IPS-15b (cell line): ENCODE measurements around the gene NCAPG2.
A peak's percentile ranks its signal among the peaks of the same experiment; 100 is the strongest.
"Not testable (repeated sequence)": the region's sequence is repeated elsewhere in the genome, so short reads cannot be mapped to it uniquely, and the experiment has no call there.

Experiments
- H3K27me3 ChIP-seq: one replicate; pipeline ENCODE4 v1.6.1; 2013; ENCODE audit warnings: low read length; ENCODE audit not compliant: control insufficient read depth, insufficient read depth
- H3K36me3 ChIP-seq: one replicate; pipeline ENCODE4 v1.6.1; 2013; ENCODE audit warnings: low read length; ENCODE audit not compliant: control insufficient read depth, insufficient read depth
- H3K4me1 ChIP-seq: one replicate; pipeline ENCODE4 v1.6.1; 2013; ENCODE audit warnings: mild to moderate bottlenecking, low read length; ENCODE audit not compliant: control insufficient read depth, insufficient read depth
- H3K4me3 ChIP-seq: one replicate; pipeline ENCODE4 v1.5.1; 2013; ENCODE audit warnings: low read depth, low read length
- H3K9ac ChIP-seq: one replicate; pipeline ENCODE4 v1.6.1; 2013; ENCODE audit warnings: low read depth, mild to moderate bottlenecking, low read length
- H3K9me3 ChIP-seq: one replicate; pipeline ENCODE4 v1.6.1; 2013; ENCODE audit warnings: mild to moderate bottlenecking, low read length; ENCODE audit not compliant: control insufficient read depth, insufficient read depth

NCAPG2 gene

GRCh38 chr7:158638001-158638400 lies 66.6 kb downstream of the NCAPG2 start:
- Histone ChIP-seq H3K4me3 (no peak overlapping the region), H3K9ac (no peak overlapping the region), H3K27me3 (no peaks in the 10 kb centered on the region), H3K9me3 (no peaks in the 10 kb centered on the region), H3K4me1 (no peaks in the 10 kb centered on the region), H3K36me3 (peaks cover 18% of the 10 kb centered on the region)

DNA sequence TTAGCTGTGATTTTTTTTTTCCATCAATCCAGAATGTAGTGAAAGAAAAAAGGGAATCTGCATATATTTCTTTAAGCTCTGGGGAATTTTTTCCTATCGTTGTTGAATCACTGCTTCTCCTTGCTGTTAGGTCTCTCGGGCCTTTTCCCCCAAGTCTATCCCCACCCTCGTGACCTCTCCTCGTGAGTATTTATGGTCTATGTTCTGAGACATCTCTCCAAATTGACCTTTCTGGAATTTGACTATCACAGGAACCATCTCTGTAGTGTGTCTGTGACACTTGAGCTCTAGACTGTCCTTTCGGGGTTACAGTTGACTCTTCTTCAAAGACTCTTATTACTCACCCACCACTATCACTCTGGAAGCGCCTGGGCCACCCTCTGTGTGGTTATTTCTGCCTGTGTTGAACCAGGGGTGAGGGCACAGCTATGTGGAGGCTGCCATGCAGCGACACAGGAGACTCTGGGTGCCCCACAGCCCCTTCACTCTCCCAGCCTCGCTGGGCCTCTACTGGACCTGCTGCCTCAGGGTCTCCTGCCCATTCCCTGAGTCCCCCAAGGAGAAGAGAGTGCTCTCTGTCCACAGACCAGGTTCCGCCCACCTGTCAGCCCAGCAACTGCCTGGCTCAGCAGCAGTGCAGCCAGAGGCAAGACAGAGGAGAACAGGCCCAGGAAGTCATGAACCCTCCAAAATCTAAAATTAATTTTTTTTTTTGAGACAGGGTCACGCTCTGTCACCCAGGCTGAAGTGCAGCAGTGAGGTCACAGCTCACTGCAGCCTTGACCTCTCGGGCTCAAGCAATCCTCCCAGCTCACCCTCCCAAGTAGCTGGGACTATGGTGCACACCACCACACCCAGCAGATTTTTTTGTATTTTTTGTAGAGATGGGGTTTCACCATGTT lies 71.3 kb downstream of the NCAPG2 start:
- H3K36me3 ChIP-seq, result peaks cover 25% of the 10 kb centered on the region
- H3K9ac ChIP-seq, result no peak overlapping the region
- H3K27me3 ChIP-seq, result no peaks in the 10 kb centered on the region
- no peak overlapping the region for H3K4me3 ChIP-seq
- H3K4me1 ChIP-seq, result no peaks in the 10 kb centered on the region
- H3K9me3 ChIP-seq, result no peaks in the 10 kb centered on the region

DNA sequence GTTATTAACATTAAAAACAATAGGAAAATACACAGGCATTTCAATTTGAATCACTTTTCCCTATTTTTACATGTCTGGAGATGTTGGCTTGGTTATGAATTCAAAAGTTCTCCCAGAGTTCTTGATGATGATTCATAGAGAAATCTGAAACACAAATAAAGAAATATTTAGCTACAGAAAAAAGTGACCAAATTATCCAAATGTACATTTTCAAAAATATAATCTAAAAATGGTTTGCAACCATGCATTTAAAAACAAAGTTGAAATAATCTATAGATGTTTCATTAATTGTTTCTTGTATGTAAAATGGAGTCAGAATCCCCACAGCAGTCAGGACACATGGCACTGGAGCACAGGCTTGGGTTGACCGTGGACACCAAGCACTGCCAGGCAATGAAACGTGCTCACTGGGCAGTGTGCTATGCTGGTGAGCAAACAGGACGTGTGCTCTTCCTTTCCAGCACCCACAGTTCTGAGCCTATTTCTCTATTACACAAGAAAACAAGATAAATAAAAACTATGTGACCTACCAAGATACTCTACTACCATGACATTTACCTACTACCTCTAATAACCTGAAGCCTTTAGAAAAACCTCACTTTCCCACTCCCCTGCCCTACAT lies 72.9 kb downstream of the NCAPG2 start:
- H3K27me3 ChIP-seq, result no peaks in the 10 kb centered on the region
- peaks cover 15% of the 10 kb centered on the region for H3K36me3 ChIP-seq
- H3K9me3 ChIP-seq, result no peaks in the 10 kb centered on the region
- no peak overlapping the region for H3K4me3 ChIP-seq
- H3K4me1 ChIP-seq, result no peaks in the 10 kb centered on the region
- no peak overlapping the region for H3K9ac ChIP-seq

DNA sequence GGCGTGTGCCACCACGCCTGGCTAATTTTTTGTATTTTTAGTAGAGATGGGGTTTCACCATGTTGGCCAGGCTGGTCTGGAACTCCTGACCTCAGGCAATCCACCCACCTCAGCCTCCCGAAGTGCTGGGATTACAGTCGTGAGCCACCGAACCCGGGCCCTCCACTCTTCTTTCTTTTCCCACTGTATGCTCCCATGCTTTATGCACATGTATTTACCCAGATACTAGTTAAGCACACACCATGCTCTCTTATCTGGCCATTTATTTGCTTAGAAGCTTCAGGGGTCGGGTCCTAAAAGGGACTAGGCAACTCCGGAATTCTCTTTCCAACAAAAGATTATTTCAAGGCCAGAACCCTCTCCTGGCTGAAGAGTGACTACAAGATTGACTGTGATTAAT lies 78.3 kb downstream of the NCAPG2 start:
- H3K4me3 ChIP-seq, H3K9me3 ChIP-seq, H3K27me3 ChIP-seq, H3K4me1 ChIP-seq, H3K9ac ChIP-seq: not testable (repeated sequence)
- H3K36me3 ChIP-seq, result peaks cover 12% of the 10 kb centered on the region

DNA sequence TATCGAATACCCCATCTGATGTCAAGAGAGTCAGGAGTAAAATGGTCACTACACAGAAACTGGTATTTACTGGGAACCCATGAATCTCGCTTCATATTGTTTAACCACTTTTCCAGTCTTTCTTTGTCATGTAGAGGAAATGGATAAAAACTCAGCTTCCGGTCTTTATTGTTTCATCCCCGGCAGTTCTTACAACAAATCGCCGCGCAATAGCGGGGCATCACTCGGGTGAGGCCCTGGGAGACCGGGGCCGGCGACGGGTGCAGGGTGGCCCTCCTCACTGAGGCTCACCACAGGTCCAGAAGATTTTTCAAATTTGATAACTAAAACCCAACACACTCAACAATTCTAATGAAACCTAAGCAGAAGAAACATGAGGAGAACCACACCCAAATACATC lies 81.4 kb downstream of the NCAPG2 start:
- Histone ChIP-seq H3K9ac (no peak overlapping the region), H3K27me3 (no peaks in the 10 kb centered on the region), H3K36me3 (no peaks in the 10 kb centered on the region), H3K4me3 (no peak overlapping the region), H3K4me1 (peaks cover 4% of the 10 kb centered on the region), H3K9me3 (no peaks in the 10 kb centered on the region)

DNA sequence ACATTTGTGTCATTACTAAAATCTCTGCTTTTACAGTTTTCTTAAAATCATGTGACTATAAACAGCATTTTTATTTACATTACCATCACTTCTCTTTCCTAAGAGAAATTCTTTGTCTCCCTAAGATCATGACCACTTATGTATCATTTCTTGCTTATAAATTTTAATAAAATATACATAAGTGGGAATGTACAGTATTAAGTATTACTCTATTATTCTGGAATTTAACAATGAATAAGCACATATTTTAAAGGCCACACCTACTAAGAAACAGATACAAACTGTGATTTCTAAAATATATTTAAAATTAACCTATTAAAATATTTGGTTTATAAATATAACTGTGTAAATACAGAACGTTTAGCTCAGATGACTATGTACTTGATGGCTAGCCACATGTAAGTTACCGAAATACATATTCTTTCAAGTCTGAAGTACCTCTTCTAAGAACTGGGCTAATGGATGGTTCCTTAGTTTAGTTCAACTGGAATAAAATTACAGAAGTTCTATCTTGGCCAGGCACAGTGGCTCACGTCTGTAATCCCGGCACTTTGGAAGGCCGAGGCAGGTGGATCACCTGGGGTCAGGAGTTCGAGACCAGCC lies 83.7 kb downstream of the NCAPG2 start:
- no peak overlapping the region for H3K9ac ChIP-seq
- peaks cover 15% of the 10 kb centered on the region for H3K4me1 ChIP-seq
- H3K4me3 ChIP-seq, result no peak overlapping the region
- no peaks in the 10 kb centered on the region for H3K36me3 ChIP-seq
- no peaks in the 10 kb centered on the region for H3K9me3 ChIP-seq
- H3K27me3 ChIP-seq, result no peaks in the 10 kb centered on the region

- H3K36me3 ChIP-seq, result no peaks in the 10 kb centered on the region
- no peaks in the 10 kb centered on the region for H3K27me3 ChIP-seq
- no peaks in the 10 kb centered on the region for H3K9me3 ChIP-seq
- no peak overlapping the region for H3K4me3 ChIP-seq
- peaks cover 15% of the 10 kb centered on the region for H3K4me1 ChIP-seq
- H3K9ac ChIP-seq, result no peak overlapping the region
Measured at GRCh38 chr7:158620418-158620817, 84.2 kb downstream of the NCAPG2 start.

DNA sequence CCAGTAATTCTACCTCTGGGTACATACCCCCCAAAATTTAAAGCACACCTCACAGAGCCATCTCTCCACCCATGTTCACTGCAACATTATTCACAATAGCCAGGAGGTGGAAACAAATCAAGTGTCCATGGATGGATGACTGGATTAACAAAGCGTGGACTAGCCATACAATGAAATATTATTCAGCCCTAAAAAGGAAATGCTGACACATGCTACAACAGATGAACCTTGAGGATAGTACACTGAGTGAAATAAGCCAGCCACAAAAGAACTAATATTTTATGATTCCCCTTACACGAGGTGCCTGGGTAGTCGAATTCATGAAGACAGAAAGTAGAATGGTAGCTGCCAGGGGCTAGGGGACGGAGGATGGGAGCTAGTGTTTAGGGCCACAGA lies 85.9 kb downstream of the NCAPG2 start:
- Histone ChIP-seq H3K9ac (no peak overlapping the region), H3K27me3 (no peaks in the 10 kb centered on the region), H3K36me3 (no peaks in the 10 kb centered on the region), H3K4me1 (peaks cover 15% of the 10 kb centered on the region), H3K4me3 (no peak overlapping the region), H3K9me3 (no peaks in the 10 kb centered on the region)

GRCh38 chr7:158617737-158618128 lies 86.9 kb downstream of the NCAPG2 start:
- Histone ChIP-seq H3K9ac (peak overlapping the region; percentile 26), H3K9me3 (no peaks in the 10 kb centered on the region), H3K36me3 (no peaks in the 10 kb centered on the region), H3K4me3 (no peak overlapping the region), H3K27me3 (no peaks in the 10 kb centered on the region), H3K4me1 (peaks cover 15% of the 10 kb centered on the region)

GRCh38 chr7:158616050-158616449 lies 88.6 kb downstream of the NCAPG2 start:
- Histone ChIP-seq H3K27me3 (no peaks in the 10 kb centered on the region), H3K4me3 (no peak overlapping the region), H3K9me3 (no peaks in the 10 kb centered on the region), H3K36me3 (no peaks in the 10 kb centered on the region), H3K4me1 (peaks cover 15% of the 10 kb centered on the region), H3K9ac (no peak overlapping the region)

GRCh38 chr7:158614700-158615099 lies 89.9 kb downstream of the NCAPG2 start:
- H3K9me3 ChIP-seq, result no peaks in the 10 kb centered on the region
- peaks cover 1% of the 10 kb centered on the region for H3K36me3 ChIP-seq
- H3K9ac ChIP-seq, result no peak overlapping the region
- no peak overlapping the region for H3K4me3 ChIP-seq
- peaks cover 15% of the 10 kb centered on the region for H3K4me1 ChIP-seq
- no peaks in the 10 kb centered on the region for H3K27me3 ChIP-seq

GRCh38 chr7:158613481-158613880 lies 91.1 kb downstream of the NCAPG2 start:
- no peak overlapping the region for H3K4me3 ChIP-seq
- no peaks in the 10 kb centered on the region for H3K27me3 ChIP-seq
- no peak overlapping the region for H3K9ac ChIP-seq
- H3K36me3 ChIP-seq, result peaks cover 3% of the 10 kb centered on the region
- H3K9me3 ChIP-seq, result no peaks in the 10 kb centered on the region
- peaks cover 11% of the 10 kb centered on the region for H3K4me1 ChIP-seq
